ENCODE data around the gene LRP1B. TPM values are rescaled to one million over a fixed set of nuclear protein-coding genes. Genes with fewer than 3 reads are reported as not detected.
"Not testable (repeated sequence)": the region's sequence is repeated elsewhere in the genome, so short reads cannot be mapped to it uniquely, and the experiment has no call there.

LRP1B gene
- total RNA-seq, 1 donor from 2014 or later, result 0.12 TPM

DNA sequence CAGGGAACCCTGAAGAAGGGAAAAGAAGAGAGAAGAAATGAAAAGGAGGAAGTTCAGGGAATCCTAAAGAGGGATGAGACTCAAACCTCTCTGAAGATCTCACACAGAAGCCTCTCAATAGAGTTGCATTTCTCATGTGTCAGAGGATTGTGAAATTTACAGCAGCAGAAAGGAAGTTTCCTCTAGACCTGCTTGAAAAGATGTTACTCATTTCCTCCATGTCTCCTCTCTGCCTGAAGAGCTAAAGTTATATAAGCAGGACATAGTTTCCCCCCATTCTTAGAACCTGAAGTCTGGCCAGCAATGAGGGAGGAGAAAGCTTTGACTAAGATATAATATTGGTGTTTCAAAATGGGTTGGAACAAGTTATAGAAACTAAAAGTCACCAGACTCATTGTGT is 1155.6 kb downstream of the LRP1B start:
- H3K4me3 ChIP-seq (ENCODE audit: low read depth, low read length), result no peak overlapping the region
- TF ChIP-seq, protein P1, sequence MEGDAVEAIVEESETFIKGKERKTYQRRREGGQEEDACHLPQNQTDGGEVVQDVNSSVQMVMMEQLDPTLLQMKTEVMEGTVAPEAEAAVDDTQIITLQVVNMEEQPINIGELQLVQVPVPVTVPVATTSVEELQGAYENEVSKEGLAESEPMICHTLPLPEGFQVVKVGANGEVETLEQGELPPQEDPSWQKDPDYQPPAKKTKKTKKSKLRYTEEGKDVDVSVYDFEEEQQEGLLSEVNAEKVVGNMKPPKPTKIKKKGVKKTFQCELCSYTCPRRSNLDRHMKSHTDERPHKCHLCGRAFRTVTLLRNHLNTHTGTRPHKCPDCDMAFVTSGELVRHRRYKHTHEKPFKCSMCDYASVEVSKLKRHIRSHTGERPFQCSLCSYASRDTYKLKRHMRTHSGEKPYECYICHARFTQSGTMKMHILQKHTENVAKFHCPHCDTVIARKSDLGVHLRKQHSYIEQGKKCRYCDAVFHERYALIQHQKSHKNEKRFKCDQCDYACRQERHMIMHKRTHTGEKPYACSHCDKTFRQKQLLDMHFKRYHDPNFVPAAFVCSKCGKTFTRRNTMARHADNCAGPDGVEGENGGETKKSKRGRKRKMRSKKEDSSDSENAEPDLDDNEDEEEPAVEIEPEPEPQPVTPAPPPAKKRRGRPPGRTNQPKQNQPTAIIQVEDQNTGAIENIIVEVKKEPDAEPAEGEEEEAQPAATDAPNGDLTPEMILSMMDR (conservative IDR thresholded peaks at IDR 0.05; ENCODE audit: low read depth, low read length), result no peak
- DNase-seq (ENCODE audit: low read depth), result no peak

DNA sequence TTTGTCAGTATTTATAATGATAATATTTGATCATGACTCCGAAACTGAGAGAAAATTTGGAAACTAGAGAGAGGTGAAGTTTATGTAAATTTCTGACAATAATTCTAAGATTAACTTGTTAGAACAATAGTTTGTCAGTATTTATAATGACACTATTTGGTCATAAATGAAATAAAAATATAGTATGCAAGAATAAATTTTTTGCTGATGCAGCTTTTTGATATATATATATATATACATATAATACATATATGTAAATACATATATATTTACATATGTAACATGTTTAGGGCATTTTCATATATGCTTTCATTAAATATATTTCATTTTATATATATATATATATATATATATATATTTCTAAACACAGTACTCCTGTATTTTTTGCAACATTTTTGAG is 1158.1 kb downstream of the LRP1B start:
- TF ChIP-seq, protein P1 (conservative IDR thresholded peaks at IDR 0.05; ENCODE audit: low read depth, low read length), result no peak
- H3K4me3 ChIP-seq (ENCODE audit: low read depth, low read length), result no peak overlapping the region
- no peak for DNase-seq (ENCODE audit: low read depth)

DNA sequence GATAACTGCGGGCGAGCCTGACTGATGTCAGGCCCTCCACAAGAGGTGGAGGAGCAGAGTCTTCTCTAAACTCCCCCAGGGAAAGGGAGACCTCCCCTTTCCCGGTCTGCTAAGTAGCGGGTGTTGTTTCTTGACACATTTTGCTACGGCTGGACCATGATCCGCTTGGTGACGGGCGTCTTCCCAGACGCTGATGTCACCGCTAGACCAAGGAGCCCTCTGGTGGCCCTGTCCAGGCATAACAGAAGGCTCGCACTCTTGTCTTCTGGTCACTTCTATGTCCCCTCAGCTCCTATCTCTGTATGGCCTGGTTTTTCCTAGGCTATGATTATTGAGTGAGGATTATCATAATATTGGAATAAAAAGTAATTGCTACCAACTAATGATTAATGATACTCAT is 1166.5 kb downstream of the LRP1B start:
- TF ChIP-seq, protein P1 (conservative IDR thresholded peaks at IDR 0.05; ENCODE audit: low read depth, low read length), result peak; percentile 14
- not testable (repeated sequence) for DNase-seq (ENCODE audit: low read depth); H3K4me3 ChIP-seq (ENCODE audit: low read depth, low read length)

DNA sequence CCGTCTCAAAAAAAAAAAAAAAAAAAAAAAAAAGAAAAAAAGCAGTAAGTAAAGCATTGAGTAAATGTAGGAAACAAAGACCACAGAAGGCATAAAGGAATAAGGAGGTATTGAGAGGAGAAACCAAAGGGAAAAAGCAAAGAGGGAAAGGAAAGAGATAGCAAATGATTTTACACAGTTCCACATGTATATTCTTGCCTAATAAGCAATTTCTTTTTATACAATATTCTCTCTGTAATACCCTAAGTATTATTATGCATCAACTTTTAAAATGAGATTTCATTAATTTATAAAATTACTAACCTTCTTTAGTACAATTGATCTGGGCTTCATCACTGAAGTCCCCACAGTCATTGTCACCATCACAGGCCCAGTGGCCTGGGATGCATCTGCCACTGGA is 1180.9 kb downstream of the LRP1B start:
- no peak overlapping the region for H3K4me3 ChIP-seq (ENCODE audit: low read depth, low read length)
- DNase-seq (ENCODE audit: low read depth), result no peak
- TF ChIP-seq, protein P1 (conservative IDR thresholded peaks at IDR 0.05; ENCODE audit: low read depth, low read length), result no peak

DNA sequence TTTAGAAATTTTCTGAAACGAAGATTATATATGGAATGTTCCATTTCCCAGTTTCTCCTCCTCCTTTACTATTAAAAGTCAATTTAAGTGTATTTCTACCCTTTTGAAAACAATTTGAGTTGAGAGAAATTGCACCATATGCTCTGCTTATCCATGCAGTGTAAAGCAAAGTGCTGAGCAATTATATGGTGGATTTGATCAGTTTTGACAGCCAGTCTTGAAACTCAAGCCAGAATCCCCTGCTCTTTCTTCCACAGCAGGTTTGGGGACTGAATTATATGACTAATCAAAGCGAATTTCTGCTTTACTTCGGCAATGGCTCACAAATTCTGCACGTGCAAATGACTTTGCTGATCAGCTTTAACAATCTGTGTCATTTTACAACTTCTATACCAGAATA is 1183.6 kb downstream of the LRP1B start:
- H3K4me3 ChIP-seq (ENCODE audit: low read depth, low read length), result no peak overlapping the region
- TF ChIP-seq, protein P1 (conservative IDR thresholded peaks at IDR 0.05; ENCODE audit: low read depth, low read length), result no peak
- DNase-seq (ENCODE audit: low read depth), result no peak

DNA sequence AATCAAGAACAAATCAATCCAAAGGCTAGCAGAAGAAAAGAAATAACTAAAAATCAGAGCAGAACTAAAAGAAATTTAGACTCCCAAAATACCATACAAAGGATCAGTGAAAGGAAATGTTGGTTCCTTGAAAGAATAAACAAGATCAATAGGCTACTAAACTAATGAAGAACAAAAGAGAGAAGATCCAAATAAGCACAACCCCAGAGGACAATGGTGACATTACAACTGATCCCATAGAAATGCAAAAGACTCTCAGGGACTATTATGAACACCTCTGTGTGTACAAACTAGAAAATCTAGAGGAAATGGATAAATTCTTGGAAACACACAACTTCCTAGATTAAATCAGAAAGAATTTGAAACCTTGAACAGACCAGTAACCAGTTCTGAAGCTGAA is 1186.9 kb downstream of the LRP1B start:
- TF ChIP-seq, protein P1 (conservative IDR thresholded peaks at IDR 0.05; ENCODE audit: low read depth, low read length), result no peak
- no peak overlapping the region for H3K4me3 ChIP-seq (ENCODE audit: low read depth, low read length)
- no peak for DNase-seq (ENCODE audit: low read depth)

DNA sequence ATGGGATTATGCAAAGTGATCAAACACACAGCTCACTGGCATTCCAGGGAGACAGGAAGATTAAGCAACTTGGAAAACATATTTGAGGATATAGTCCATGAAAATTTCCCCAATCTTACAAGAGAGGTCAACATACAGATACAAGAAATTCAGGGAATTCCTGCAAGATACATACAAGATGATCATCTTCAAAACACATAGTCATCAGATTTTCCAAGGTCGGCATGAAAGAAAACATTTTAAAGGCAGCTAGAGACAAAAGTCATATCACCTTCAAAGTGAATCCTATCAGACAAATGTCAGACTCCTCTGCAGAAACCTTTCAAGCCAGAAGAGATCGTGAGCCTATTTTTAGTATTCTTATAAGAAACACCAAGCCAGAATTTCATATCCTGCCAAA is 1188.5 kb downstream of the LRP1B start:
- TF ChIP-seq, protein P1 (conservative IDR thresholded peaks at IDR 0.05; ENCODE audit: low read depth, low read length), result no peak
- no peak for DNase-seq (ENCODE audit: low read depth)
- no peak overlapping the region for H3K4me3 ChIP-seq (ENCODE audit: low read depth, low read length)

All from epithelial cell of proximal tubule (primary cell).